Fibroblast of skin of right biceps (primary cell): ENCODE measurements around the gene THBS2.

Source experiments
- DNase-seq: peaks from one replicate; pipeline ENCODE4 v3.0.0-alpha.2; 2013

Gene THBS2

DNA sequence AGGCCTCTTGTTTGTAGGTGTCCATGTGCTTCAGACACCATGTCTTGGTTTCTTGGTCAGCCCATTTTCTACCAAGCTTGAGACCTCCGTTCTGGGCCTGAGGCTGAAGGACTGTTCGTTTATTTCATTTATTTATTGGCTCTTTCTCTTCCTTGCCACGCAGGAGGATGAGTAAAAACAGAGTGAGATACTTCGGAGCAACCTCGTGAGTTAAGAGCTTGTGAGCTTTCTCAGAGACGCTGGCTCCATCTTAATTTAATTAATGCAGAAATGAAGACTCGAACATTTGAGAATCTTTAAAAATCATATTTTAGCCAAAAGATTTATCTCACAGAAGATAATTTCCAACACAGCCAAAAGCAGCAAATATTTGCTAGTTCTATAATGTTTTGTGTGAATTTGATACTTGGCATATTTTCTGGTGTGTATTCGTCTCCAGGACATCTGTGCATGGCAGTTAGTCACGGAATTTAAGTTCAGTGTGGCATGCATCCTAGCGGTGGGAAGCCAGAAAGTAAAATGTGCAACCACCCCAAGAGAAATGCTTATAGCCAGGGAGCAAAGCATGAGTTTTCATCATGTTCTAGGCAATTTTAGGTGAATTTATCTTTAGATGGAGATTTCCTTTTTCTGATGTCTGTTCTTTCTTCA lies 76.0 kb downstream of the THBS2 start:
- peak; percentile 52 for DNase-seq

- DNase-seq, result no peak
These were observed 77.2 kb downstream of the THBS2 start for GRCh38 chr6:169176361-169176991.

- DNase-seq, result no peak
These were observed 78.2 kb downstream of the THBS2 start for GRCh38 chr6:169175360-169175887.

- no peak for DNase-seq
These were observed 78.9 kb downstream of the THBS2 start for GRCh38 chr6:169174516-169175359.

- peak; percentile 15 for DNase-seq
These were observed 79.9 kb downstream of the THBS2 start for GRCh38 chr6:169173532-169174268.

- no peak for DNase-seq
These were observed 80.7 kb downstream of the THBS2 start for GRCh38 chr6:169172946-169173345.

DNA sequence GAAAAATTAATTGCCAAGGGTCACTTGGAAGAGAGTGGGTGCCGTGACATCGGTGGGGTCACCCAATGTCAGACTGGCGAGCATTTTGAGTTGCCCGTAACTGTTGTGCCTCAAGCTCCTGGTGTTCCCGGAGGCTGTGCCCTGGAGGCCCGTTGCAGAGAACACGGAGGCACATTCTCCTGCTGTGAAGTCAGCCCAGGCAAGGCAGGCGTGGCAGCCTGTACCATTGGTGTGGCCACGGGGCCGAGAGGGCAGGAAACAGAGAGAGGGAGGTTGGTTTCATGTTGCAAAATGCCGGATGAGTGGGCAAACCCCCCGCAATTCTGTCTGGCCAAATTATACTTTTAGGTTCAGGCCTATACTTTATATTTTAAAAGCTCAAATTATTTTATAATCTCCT lies 81.2 kb downstream of the THBS2 start:
- peak; percentile 19 for DNase-seq

DNA sequence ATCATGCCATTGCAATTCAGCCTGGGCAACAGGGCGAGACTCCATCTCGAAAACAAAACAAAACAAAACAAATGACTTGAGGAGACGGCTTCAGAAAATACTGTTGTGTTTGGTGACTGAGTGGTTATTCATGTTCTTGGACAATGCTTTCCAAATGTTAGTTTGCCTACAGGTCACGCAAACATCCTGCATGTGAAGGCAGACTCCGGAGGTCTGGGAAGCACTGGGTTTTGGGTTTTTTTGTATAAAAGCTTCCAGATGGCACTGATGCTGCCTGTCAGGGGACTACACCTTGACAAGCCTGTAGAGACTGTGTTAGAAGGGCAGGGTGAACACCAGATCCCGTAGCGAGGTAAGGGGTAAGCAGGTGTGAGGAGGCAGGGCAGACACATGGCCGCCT lies 81.7 kb downstream of the THBS2 start:
- no peak for DNase-seq

DNA sequence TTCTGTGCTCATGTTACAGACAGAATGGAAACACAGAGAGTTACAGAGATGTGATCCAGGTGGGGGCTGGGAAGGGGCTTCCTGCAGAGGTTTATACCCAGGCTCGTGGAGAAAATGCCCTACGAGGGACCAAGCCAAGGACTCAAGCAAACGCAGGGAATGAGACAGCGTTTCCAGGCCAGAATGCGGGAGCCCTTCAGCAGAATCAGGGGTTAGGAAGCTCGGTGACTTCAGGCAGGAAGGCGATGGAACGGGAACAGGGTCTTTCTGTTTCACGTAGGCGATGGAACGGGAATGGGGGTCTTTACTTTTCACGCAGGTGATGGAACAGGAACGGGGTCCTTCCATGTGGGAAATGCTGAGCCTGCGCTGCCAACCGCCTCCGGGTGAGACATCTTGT lies 82.6 kb downstream of the THBS2 start:
- DNase-seq, result no peak

GRCh38 chr6:169170583-169170955 lies 83.1 kb downstream of the THBS2 start:
- DNase-seq, result no peak

DNA sequence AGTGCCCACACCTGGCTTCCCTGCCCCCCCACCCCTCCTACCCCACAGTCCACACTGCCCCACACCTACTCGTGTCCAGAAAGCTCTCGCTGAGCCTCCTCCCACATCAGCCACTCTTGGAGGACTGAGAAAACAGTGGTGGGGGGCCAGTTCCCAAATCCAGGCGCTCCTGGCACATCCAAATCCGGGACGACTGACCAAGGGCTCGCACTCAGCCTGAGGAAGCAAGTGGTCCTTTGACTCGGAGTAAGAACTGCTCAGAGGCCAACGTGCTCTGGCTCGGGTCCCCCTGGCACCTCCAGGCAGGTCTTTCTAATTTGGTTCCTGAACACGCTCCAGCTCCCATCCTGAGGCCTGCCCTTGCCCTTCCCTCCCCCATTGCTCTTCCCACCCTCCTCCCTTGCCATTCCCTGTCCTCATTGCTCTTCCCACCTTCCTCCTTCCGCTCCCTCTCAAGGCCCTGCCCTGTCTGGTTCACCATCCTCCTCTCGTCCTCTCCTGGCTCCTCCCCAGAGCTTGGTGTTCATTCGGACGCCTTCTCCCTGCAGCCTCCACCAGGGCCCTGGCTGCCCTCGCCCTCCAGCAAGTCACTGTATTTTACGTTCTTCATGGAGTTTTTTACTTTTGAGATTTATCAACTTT lies 83.6 kb downstream of the THBS2 start:
- DNase-seq, result no peak

GRCh38 chr6:169169375-169169774 lies 84.3 kb downstream of the THBS2 start:
- no peak for DNase-seq

DNA sequence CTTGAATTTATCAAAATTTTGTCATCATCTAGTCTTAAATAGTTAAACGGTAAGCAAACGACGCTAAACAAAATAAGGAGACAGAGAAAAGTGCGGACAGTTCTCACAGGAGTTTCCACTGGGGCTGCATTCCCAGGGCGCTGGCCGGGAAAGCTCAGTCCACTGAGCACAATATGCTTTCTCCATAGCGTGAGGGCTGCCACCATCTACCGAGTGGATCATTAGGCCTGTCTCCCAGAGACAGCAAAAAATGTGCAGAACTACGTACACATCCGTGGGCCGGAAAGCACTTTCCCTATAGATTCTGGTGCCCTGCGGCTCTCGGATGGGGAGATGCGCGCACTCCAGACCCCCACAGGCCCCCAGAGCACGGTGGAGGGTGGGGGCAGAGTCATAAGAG lies 84.9 kb downstream of the THBS2 start:
- DNase-seq, result no peak

DNA sequence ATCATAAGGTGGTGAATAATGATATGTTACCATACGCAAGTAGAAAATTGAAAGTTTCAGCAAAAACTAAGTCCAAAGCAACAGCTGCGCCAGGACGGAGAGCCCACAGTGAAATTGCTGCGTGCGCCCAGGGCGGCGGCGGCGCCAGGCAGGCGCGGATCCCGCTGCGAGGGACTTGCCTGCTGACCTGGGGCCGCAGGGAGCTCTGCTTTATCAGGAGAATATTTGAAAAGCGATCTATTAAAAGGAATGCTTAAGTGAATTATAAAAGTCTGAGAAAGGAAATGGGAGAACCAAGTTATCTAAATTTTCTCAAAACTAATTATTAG lies 85.4 kb downstream of the THBS2 start:
- no peak for DNase-seq

GRCh38 chr6:169167581-169168301 lies 85.9 kb downstream of the THBS2 start:
- DNase-seq, result peak; percentile 81

GRCh38 chr6:169166896-169167580 lies 86.6 kb downstream of the THBS2 start:
- DNase-seq, result no peak
